HuH-7 (cell line): Measurements from ENCODE around the gene CTNNB1.

ENCODE experiments used
- DNase-seq: peaks from one replicate; pipeline ENCODE4 v3.0.0; 2011; ENCODE audit warnings: low spot score

CTNNB1 gene

GRCh38 chr3:41198950-41199865 lies at the start of gene CTNNB1:
TSS of gene CTNNB1 (plus strand) at chr3:41199505. CDS start at chr3:41224069, 24,564 bp downstream.
- peak; percentile 78 for DNase-seq

GRCh38 chr3:41155834-41156233 lies 43.5 kb upstream of the CTNNB1 start:
- DNase-seq: no peak

- peak; percentile 21 for DNase-seq
Measured at GRCh38 chr3:41158947-41159346, 40.4 kb upstream of the CTNNB1 start.

GRCh38 chr3:41159588-41160189 lies 39.6 kb upstream of the CTNNB1 start:
- no peak for DNase-seq

- no peak for DNase-seq
Measured at GRCh38 chr3:41162541-41162940, 36.8 kb upstream of the CTNNB1 start.

GRCh38 chr3:41163006-41163405 lies 36.3 kb upstream of the CTNNB1 start:
- DNase-seq: no peak

GRCh38 chr3:41163421-41163820 lies 35.9 kb upstream of the CTNNB1 start:
- no peak for DNase-seq

GRCh38 chr3:41164777-41165176 lies 34.5 kb upstream of the CTNNB1 start:
- no peak for DNase-seq

- DNase-seq: no peak
Measured at GRCh38 chr3:41167722-41168497, 31.4 kb upstream of the CTNNB1 start.

- DNase-seq: no peak
Measured at GRCh38 chr3:41169023-41169422, 30.3 kb upstream of the CTNNB1 start.

- DNase-seq: no peak
Measured at GRCh38 chr3:41173926-41174885, 25.1 kb upstream of the CTNNB1 start.

- DNase-seq: no peak
Measured at GRCh38 chr3:41175365-41175764, 23.9 kb upstream of the CTNNB1 start.

- no peak for DNase-seq
Measured at GRCh38 chr3:41176596-41176995, 22.7 kb upstream of the CTNNB1 start.

GRCh38 chr3:41178576-41178975 lies 20.7 kb upstream of the CTNNB1 start:
- no peak for DNase-seq

- DNase-seq: no peak
Measured at GRCh38 chr3:41180396-41180795, 18.9 kb upstream of the CTNNB1 start.

- no peak for DNase-seq
Measured at GRCh38 chr3:41182504-41183059, 16.7 kb upstream of the CTNNB1 start.

GRCh38 chr3:41184394-41184793 lies 14.9 kb upstream of the CTNNB1 start:
- DNase-seq: no peak

- no peak for DNase-seq
Measured at GRCh38 chr3:41186297-41186696, 13.0 kb upstream of the CTNNB1 start.

GRCh38 chr3:41188306-41188705 lies 11.0 kb upstream of the CTNNB1 start:
- DNase-seq: no peak

GRCh38 chr3:41190509-41191284 lies 8.6 kb upstream of the CTNNB1 start:
- no peak for DNase-seq
